Measurements from ENCODE around the gene TERT.
"Not testable (repeated sequence)": the region's sequence is repeated elsewhere in the genome, so short reads cannot be mapped to it uniquely, and the experiment has no call there.

DNA sequence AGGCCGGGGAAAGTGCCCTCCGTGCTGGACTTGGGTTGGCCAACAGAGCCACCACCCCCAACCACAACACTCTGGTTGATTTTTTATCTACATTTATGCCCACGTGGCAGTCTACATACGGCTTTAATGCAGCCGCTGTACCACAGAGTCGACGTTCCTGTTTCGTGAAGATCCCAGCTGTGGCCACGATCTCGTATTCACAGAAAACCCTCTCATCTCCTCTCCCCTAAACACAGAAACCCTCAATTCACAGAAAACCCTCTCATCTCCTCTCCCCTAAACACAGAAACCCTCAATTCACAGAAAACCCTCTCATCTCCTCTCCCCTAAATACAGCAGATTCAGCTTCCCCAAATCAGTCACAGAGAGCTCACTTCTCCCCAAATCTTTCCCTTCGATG lies 65.8 kb downstream of the TERT start:
- TF ChIP-seq POLR2A (IDR thresholded peaks at IDR 0.05) = not testable (repeated sequence)
- TF ChIP-seq, protein P1, sequence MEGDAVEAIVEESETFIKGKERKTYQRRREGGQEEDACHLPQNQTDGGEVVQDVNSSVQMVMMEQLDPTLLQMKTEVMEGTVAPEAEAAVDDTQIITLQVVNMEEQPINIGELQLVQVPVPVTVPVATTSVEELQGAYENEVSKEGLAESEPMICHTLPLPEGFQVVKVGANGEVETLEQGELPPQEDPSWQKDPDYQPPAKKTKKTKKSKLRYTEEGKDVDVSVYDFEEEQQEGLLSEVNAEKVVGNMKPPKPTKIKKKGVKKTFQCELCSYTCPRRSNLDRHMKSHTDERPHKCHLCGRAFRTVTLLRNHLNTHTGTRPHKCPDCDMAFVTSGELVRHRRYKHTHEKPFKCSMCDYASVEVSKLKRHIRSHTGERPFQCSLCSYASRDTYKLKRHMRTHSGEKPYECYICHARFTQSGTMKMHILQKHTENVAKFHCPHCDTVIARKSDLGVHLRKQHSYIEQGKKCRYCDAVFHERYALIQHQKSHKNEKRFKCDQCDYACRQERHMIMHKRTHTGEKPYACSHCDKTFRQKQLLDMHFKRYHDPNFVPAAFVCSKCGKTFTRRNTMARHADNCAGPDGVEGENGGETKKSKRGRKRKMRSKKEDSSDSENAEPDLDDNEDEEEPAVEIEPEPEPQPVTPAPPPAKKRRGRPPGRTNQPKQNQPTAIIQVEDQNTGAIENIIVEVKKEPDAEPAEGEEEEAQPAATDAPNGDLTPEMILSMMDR (IDR thresholded peaks at IDR 0.05) = not testable (repeated sequence)

Data from stomach (tissue), 4 donors.